GM12874 (cell line): ENCODE measurements around the gene DCLK3.

Experiments
- CTCF ChIP-seq: IDR thresholded peaks from 2 replicates; pipeline ENCODE4 v1.5.1; 2011; ENCODE audit warnings: low read depth, mild to moderate bottlenecking, control low read depth, low read length, moderate library complexity; ENCODE audit not compliant: insufficient read depth

DCLK3 gene

DNA sequence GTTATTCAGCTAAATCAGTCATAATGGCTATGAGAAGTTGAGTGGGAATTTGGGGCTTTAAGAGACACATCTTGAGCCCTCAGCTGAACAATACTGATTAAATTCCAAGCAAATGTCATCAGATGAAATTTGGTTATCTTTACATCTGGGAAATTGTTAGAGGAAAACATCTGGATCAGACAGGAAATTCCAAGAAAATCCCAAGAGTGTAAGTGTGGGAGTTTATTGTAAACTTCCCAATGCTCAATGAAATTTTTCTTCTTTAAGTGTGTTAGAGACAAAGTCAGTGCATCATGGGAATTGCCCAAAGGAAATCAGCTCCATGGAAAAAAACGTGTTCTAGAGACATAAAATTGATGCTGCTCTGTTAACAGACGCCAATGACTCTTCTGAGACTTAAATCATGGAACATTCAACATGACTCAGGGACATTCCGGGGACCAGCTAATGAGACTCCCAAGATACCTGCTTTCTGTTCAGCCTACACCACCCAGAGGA lies 19.8 kb upstream of the DCLK3 start:
- TF ChIP-seq CTCF, result no peak

- TF ChIP-seq CTCF, result no peak
These were observed 13.3 kb upstream of the DCLK3 start for GRCh38 chr3:36777424-36778218.

DNA sequence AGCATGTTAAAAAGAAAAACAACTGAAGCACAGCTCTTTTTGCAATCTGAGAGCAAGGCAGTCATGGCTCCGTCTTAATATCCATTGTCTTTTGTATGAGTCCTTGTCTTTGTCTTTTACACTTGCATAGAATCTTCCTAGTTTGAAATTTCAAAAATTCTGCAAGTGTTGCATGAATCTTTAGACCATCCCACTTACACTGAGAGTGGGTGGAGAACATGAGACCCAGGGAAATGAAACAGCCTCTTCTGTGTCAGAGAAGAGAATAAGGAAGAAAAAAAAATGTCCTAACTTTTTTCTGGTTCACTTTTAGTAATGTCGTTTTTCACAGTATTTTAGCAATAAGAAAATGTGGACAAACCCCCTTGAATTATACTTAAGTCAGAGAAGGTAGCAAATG lies 12.1 kb upstream of the DCLK3 start:
- TF ChIP-seq CTCF, result no peak

DNA sequence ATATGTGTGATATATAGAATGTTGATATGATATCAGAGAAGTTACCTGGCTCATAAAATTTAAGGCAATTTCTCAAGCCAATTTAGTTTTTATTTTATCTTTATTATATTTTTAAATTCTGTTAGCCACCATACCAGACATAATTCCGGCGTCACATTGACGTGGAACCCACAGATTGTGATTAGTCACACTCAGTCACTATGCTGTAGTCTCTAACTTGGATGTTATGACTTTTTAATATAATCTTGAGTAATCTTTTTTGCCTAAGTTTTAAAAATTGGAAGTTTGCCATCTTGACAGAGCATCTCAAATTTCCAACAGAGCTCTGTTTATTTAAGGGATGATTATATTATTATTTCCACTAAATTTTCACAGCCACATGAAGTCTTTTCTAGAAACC lies 9.7 kb upstream of the DCLK3 start:
- no peak for TF ChIP-seq CTCF

DNA sequence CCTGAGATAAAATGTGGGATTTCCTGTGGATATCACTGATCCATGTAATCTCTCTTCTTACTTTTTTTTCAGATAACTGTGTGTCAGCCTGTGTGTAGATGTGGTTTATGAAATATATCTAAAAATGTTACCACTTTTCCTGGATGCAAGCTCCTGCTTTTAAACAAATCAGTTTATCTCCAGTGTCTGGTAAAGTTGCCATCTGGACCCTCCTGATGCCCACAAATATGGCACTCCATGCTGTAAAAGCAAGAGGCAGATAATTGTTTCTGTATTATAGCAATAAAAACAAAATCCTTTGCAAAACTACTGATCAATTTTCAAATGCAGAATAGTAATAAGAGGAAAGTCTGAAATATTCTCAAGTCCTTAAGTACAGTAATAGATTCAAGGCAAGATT lies 7.6 kb upstream of the DCLK3 start:
- no peak for TF ChIP-seq CTCF

GRCh38 chr3:36769926-36770325 lies 5.6 kb upstream of the DCLK3 start:
- TF ChIP-seq CTCF, result no peak

- TF ChIP-seq CTCF, result no peak
These were observed 751 bp upstream of the DCLK3 start for GRCh38 chr3:36765104-36765503.
